Stimulated activated CD8-positive, alpha-beta memory T cell treated with anti-CD3 and anti-CD28 coated beads, Interleukin-15, amount 100 ng/mL, for 4 hours (primary cell): ENCODE results near the gene ELF2.
"Not testable (repeated sequence)": the region's sequence is repeated elsewhere in the genome, so short reads cannot be mapped to it uniquely, and the experiment has no call there.

Experiments used
- DNase-seq, 2 donors: peaks; one replicate each; pipeline ENCODE4 v3.0.0-alpha.2; 2020; ENCODE audit warnings: low read depth in 2 of 2

ELF2 gene

DNA sequence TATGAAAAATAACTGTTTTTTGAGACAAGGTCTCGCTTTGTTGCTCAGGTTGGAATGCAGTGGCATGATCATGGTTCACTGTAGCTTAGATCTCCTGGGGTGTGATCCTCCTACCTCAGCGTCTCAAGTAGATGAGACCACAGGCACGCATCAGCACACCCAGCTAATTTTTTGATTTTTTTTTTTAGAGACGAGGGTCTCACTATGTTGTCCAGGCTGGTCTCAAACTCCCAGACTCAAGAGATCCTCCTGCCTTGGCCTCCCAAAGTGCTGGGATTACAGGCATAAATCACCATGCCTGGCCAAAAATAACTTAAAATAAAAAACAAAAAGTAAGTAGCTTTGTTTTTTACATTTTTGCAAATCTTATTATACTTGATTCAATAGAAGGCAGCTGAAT lies 98.1 kb downstream of the ELF2 start:
- no peak for DNase-seq

DNA sequence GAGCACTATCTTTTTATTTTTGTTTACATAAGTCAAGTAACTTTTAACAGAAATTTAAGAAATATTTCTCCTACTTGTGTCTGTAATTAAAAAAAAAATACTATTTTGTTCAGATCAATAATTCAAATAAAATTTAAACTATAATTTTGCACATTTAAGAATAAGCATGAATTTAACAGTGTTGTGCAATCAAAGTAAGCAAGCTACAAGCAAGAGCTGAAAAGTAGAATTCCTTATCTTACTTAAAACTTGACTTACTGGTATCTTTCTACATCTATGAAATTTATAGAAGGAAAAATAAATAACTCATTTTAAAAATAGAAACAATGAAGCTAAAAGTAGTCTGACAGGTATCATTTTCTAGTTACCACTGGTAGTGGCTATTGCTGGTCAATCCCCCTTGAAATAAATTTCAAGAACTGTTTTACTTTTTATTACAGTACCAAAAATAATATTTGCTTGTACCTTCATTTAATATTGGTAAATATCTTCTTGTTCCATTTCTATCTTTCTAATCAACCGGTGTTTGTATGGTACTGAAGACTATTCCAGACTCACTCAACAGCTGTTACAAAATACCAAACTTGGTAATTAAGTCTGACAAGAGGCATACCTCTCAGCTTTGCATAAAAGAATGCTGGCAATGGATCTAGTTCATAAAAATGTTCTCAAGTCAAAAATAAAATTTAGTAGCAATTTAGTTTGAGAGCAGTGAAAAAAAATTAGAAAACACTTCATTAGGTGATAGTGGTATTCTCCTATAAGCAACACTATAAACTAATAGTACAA lies 99.3 kb downstream of the ELF2 start:
- no peak for DNase-seq

DNA sequence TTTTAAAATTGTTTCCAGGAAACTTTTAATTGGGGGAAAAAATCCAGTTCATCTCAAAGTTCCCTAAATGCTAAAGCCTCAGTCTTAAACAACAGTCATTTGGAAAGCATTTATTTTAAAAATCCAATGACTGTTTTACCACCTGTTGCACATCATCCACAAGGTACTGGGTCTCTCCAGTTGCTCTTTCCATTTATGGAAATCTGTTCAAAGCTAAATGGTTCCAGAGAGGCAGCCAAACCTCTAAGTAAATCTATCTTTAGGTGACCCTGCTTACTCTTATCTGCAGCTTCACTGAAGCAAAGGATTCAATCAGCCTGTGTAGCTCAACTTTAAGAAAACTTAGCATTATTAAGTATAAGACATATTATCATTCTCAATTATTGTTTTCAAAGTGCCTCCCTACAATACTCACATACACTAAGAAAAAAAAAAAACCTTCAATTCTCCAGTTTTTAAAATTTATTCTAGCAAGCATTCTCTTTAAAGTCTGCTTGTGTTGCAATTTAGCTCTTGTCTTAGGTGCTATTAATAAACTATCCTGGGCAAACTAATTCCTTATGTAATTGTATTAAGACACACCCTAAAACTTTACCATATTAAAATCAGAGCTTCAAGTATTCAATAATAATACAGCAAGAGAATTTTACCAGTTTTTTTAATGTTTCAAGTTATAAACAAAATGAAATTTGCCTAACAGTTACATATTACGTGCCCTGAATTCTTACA lies 100.8 kb downstream of the ELF2 start:
- DNase-seq, result no peak

DNA sequence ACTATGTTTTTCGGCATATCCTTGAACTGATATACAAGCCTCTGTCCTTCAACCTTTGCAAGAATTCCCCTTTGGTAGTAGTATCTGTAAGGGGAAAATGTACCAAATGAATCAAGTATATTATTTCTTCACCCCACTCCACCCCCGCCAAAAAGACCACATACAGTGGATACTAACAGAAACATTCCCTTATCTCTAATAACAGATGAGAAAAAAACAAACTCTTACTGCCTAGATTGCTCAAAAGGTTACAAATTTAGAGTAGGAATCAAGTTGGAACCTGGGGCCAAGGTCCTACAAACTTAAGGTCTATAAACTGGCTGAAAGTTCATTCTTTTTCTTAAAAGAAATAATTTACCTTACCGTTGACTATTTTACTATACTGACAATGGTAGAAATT lies 116.4 kb downstream of the ELF2 start:
- DNase-seq, result no peak

DNA sequence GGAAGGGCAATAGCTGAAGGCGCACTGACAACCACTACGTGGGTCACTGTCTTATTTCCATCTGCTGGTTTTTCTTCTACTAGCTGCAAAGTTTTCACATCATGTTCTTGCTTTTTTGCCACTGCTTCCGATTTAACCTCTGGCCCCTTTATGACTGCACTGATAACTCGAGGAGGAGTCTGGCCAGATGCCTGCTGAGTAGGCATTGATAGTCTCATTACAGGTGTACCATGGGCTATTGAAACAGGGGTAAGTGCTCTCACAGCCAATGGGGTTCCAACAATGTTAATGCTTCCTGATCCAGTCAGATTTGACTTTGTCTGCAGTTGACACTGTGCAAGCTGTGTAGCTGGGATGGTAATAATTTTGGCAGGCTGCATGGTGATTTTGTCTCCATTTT lies 118.0 kb downstream of the ELF2 start:
- DNase-seq, result not testable (repeated sequence)

DNA sequence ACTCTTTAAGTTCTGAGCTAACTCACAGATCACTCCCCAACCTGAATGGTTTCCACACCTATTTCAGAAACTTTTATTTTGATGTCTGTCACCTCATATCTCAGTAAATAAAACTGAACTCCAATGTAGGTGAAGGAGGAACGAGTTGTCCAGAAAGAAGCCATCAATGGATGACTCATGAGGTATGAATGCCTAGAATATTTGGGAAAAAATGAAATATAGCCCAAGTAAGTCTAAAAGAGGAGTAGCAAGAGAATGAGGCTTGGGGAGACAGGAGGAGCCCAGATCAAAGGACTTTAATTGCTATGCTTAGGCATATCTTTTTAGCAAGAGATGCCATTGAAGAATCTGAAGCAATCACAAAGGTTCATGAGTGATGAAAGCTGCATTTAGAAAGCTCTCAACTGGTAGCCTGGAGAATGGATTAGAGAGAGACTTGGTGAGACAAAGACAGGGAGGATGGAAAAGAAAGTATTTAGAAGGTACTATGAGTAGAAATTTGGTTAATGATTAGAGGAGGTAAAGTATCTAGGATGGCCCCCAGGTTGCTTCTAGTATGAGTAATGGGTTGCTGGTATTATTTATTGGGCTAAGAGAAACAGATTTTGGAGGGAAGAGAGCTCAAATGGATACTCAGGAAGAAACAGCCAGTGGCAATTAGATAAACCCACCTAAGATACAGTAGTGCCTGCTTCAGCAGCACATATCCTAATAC lies 122.1 kb downstream of the ELF2 start:
- DNase-seq, result no peak

DNA sequence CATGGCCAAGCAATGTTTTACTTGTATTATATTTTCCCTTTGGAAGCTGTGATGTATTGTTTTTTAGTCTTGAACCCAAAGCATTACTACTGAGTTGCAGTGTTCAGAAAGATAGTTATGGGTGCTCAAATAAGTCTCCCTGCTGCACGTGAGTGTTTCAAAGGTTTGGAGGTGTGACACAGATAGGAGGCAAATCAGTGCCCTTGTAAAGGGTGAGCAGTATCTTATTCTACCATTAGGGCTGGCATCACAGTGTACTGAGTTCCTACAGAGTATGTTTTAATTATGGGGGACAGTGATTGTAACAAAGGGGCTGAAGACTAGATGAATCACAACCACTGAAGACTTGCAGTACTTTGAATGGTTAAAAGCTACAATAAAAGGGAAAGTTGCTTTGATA lies 123.1 kb downstream of the ELF2 start:
- no peak for DNase-seq

DNA sequence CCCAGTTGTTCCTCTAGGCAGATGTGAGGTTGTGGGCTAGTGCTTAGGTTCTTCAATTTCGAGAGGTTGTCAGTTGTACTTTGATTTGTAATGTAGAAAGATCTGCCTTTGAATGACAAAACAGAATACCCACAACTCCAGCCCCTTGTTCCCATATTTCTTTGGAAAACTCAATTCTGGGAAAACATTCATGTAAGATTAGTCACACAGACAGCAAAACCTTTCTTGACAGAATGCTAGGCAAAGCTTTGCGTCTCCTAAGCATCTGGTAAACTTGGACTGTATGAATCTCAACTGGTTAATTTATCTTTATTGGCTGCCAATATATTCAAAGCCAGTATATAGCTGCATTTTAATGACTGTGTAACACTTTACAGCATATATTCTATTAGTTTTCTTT lies 126.6 kb downstream of the ELF2 start:
- no peak for DNase-seq

DNA sequence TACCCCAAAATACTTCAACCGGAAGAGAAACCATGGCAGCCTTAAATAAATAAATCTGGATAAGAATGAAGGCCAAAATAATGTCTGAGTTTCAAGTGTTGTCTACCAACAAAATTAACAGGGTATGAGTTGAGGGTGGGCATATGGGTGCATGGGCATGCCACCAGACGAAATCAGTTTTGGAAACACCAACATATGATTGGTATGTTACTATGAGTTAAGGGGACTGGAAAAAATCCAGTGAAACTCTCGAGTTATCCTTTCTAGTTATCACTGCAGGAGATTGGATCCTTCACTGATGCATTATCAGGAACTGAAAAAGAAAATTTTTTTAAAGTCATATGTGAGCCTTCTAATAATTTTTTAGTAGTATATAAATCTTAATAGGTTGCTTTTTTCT lies 129.0 kb downstream of the ELF2 start:
- DNase-seq, result no peak

DNA sequence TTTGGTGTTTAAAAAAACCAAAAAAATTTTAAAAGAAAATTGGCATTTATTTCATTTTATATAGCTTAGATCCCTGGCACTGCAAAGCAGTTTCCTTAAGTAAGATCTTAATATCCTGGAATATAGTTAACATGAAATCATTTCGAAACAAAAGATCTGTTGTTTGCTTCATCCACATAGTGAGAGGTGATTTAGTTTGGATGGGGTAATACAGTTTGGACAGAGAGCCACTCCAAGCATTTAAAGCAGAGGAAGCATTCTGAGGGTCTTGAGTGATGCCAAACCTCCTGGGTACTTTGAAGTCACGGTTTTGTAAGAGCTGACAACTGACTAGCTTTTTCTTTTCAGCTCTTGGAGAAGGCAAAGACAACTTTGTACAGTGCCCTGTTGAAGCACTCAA lies 132.7 kb downstream of the ELF2 start:
- DNase-seq, result no peak

DNA sequence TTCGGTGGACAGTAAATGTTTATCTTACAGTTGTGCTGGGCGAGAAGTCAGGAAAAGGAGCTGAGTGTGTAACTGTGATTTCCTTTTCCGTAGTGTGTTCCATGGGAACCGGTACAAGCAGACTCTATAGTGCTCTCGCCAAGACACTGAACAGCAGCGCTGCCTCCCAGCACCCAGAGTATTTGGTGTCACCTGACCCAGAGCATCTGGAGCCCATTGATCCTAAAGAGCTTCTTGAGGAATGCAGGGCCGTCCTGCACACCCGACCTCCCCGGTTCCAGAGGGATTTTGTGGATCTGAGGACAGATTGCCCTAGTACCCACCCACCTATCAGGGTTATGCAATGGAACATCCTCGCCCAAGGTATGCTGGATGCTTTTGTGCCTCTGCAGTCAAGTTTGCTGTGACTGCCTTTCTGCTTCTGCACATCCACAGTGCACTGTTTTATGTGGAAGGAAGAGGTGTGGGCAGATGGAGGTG lies 134.0 kb downstream of the ELF2 start:
- no peak for DNase-seq

DNA sequence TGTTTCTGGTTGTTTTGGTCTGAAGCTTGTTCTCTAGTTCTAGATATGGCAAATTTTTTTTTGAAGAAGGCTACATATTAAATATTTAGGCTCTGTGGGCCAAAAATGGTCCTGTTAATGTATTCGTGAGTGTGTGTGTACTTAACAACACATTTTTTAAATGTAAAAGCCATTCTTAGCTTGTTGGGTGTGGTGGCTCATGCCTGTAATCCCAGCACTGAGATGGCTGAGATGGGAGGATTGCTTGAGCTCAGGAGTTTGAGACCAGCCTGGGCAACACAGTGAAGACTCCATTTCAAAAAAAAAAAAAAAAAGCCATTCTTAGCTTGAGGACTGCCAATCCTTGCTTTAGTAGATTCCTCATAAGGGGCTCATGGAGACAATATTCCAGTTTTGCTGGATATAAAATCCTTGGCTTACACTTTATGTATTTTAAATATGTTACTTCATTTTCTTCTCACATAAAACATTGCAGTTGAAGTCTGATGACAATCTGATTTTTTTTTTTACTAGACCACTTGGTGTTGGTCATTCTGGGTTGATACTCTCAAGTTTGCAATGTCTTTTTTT lies 138.1 kb downstream of the ELF2 start:
- DNase-seq, result no peak

DNA sequence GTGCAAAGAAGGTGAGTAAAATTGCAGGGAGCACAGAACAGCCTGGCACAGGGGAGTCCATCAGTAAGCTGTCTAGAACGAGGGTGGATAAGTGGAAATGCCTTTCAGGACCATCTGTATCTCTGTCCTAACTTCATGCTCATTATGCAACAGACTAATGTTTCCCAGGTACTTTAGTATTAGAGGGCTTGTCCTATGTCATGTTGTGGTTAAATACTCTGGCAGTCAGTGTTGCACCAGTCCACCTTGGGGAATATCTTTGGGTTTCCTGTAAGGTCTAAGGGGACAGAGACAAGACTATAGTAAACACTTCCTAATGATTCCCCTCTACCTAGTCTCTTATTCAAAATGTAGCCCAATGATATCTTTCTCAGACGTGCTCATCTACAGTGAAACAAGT lies 140.1 kb downstream of the ELF2 start:
- no peak for DNase-seq

DNA sequence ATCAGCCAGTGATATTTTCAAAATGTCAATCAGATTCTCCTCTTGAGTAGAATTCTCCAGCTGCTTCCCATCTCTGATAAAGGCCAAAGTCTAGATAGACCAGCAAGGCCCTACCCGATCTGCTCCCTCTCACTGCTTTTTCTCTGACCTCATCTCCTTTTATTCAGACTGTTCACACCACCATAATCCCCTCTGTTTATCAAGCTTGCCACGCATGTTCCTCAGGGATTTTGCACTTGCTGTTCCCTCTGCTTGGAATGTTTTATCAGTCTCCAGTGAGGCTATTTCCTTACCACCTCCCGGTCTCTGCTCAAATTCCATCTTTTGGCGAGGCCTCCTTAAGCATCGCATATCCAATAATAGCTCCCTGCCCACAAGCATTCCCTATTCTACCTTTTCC lies 141.4 kb downstream of the ELF2 start:
- DNase-seq, result no peak

DNA sequence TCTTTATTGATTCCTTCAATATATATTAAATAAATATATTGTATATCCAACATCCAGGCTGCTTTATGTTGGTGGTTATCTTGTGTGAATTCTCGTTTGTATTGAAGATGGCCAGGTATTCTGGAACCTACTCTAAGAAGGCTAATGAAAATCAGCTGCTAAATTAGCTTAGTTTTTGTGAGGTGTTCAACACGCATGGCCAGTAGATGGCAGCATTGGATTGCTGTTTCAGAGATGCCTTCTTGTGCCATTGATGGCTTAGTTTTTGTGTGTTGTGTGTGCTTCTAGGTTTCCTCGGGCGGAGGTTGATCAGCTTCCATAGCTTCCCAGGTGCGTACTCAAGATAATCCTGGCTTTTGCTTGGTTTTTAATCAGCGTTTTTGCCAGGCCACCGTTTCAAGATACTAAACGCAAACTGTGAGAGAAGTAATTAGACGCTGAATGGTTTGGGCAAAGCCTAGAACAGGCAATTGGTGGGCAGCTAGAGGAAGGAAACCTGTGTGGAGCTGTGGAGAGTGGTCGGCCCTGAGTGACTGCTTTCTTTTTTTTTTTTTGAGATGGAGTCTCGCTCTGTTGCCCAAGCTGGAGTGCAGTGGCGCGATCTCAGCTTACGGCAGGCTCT lies 146.3 kb downstream of the ELF2 start:
- peak in 1 of 2 donors; percentile 46 for DNase-seq

DNA sequence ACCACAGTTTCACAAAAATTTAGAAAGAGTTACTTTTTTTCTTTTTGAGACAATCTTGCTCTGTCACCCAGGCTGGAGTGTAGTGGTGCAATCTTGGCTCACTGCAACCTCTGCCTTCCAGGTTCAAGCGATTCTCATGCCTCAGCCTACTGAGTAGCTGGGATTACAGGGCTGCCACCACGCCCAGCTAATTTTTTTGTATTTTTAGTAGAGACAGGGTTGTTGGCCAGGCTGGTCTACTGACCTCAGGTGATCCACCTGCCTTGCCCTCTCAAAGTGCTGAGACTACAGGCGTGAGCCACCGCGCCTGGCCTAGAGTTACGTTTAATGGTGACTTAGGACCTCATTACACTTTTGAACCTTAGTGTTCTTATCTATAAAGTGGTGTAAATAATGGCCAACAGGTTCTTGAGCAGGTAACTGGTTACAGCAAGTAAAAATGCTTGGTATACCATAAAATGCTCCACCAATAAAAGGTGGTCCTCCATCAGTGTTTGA lies 147.1 kb downstream of the ELF2 start:
- not testable (repeated sequence) for DNase-seq

DNA sequence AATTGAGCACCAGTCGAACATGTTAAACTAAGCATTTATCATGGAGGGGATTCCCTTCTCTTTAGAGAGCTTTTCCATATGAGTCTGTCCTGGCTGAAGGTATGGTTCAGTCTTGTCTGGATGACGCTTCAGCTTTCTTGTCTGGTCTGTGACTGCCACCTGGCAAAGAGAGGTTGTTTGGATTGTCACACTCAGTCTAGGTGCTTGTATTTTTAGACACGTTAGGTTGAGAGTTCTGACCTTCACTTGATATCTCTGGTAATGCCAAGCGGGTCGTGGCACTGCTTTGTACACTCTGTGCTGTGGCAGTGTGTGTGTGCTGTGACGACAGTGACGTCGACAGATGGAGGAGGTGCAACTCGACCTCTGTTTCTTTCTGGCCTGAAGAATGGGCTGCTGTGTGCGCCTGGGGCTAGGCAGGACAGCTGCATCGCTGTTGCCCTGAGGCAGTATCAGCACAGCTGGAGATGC lies 148.8 kb downstream of the ELF2 start:
- DNase-seq, result no peak

DNA sequence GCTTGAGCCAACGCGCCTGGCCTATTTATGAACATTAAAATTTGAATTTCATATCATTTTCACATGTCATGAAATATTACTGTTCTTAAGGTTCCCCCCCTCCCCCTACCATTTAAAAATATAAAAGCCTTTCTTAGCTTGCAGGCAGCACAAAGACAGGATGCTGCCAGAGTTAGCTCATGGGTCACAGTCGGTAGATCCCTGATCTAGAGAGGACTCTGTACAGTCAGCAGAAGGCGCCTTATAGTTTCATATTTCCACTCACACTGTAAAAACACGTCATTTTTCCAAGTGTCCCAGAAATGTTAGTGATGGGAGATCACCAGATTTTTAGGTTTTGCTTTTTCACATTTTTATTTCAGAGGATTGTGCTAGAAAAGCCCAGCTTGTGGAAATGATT lies 149.2 kb downstream of the ELF2 start:
- DNase-seq, result no peak

DNA sequence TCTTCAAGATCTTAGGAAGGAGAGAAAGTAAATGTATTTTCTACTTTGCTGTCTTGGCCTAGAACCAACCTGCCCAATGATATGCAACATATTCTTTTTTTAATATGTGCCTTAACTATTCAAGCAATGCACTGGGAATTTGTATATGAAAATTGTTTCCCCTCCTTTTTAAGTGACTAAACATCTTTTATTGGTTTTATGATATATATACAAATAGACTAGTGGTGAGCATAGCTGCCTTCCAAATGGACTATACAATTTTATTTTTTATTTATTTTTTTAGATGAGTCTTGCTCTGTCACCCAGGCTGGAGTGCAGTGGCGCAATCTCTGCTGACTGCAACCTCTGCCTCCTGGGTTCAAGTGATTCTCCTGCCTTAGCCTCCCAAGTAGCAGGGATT lies 151.2 kb downstream of the ELF2 start:
- DNase-seq, result no peak

DNA sequence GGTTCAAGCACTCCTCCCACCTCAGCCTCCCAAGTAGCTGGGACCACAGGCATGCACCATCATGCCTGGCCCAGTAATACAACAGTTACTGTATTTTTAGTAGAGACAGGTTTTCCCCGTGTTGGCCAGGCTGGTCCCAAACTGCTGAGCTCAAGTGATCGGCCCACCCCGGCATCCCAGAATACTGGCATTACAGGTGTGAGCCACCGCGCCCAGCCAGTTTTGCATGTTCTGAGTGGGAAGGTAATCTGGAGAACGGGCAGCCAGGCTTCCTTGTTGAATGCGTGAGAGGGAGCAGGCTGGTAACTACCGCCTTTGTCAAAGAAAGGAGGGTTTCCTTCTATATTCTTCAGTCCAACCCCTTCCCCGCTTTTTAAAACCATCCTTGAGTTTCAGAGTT lies 152.3 kb downstream of the ELF2 start:
- DNase-seq, result no peak

DNA sequence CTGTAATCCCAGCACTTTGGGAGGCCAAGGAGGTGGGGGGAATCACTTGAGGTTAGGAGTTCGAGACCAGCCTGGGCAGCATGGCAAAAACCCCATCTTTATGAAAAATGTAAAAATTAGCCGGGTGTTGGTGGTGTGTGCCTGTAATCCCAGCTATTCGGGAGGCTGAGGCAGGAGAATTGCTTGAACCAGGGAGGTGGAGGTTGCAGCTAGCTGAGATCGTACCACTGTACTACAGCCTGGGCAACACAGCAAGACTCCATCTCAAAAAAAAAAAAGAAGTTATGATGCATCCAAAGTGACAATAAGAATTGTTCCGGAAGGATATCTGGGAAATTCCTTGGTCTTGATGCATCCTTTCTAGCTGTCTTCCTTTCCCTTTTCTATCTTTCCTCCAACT lies 154.2 kb downstream of the ELF2 start:
- no peak for DNase-seq

DNA sequence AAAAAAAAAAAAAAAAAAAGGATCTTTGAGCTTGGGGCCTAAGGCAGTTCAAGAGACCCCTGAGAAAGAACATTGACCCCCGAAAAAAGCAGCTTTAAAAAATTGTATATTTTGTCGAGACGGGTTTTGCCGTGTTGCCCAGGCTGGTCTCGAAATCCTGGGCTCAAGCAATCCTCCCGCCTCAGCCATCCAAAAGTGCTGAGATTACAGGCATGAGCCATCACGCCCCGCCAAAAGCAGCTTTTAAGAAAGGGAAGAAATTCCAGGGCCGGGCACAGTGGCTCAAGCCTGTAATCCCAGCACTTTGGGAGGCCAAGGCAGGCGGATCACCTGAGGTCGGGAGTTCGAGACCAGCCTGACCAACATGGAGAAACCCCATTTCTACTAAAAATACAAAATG lies 155.9 kb downstream of the ELF2 start:
- DNase-seq, result not testable (repeated sequence)
